ENCODE data around the gene MALRD1.

Gene MALRD1

GRCh38 chr10:19629567-19629966 is 581.0 kb downstream of the MALRD1 start:
- no peak overlapping the region for H3K9ac ChIP-seq (ENCODE audit: low read length)
- H3K56ac ChIP-seq (ENCODE audit: low read length): no peak overlapping the region
- no peak overlapping the region for H3K4me3 ChIP-seq (ENCODE audit: low read length)
- no peak overlapping the region for H4K5ac ChIP-seq (ENCODE audit: low read length)
- no peak overlapping the region for H2BK15ac ChIP-seq (replicated peaks; ENCODE audit: low read depth)
- no peaks in the 10 kb centered on the region for H3K36me3 ChIP-seq (ENCODE audit: control insufficient read depth, insufficient read depth, low read length)
- H3K18ac ChIP-seq (ENCODE audit: low read length): no peak overlapping the region
- H2AK5ac ChIP-seq (ENCODE audit: low read length): no peak overlapping the region
- no peaks in the 10 kb centered on the region for H3K4me1 ChIP-seq (ENCODE audit: control insufficient read depth, low read depth, low read length)
- H2BK5ac ChIP-seq (ENCODE audit: low read length): no peak overlapping the region
- no peak overlapping the region for H3K27ac ChIP-seq (ENCODE audit: low read depth, low read length)
- no CpG with 5 or more reads among the region's 6 CpGs for WGBS (ENCODE audit: extremely low coverage, insufficient coverage, low lambda C conversion rate)
- no peaks in the 10 kb centered on the region for H3K79me1 ChIP-seq (ENCODE audit: low read length)
- H3K4ac ChIP-seq (ENCODE audit: low read depth, low read length): no peak overlapping the region
- H3K79me2 ChIP-seq (ENCODE audit: control insufficient read depth, insufficient read depth, low read length): no peaks in the 10 kb centered on the region
- DNase-seq: peak; percentile 38
- H3K4me2 ChIP-seq (ENCODE audit: low read length): no peak overlapping the region
- no peak overlapping the region for H4K8ac ChIP-seq (ENCODE audit: low read depth, low read length)
- H2BK120ac ChIP-seq (ENCODE audit: low read depth, low read length): no peak overlapping the region
- no peaks in the 10 kb centered on the region for H3K27me3 ChIP-seq (ENCODE audit: insufficient read depth, low read length, poor library complexity)
- no peak overlapping the region for H3K23ac ChIP-seq (ENCODE audit: low read length)

GRCh38 chr10:19634163-19634562 is 585.6 kb downstream of the MALRD1 start:
- no peak overlapping the region for H3K4me3 ChIP-seq (ENCODE audit: low read length)
- no peak overlapping the region for H4K5ac ChIP-seq (ENCODE audit: low read length)
- no peak overlapping the region for H4K8ac ChIP-seq (ENCODE audit: low read depth, low read length)
- no peak overlapping the region for H2BK15ac ChIP-seq (replicated peaks; ENCODE audit: low read depth)
- no peak overlapping the region for H3K18ac ChIP-seq (ENCODE audit: low read length)
- no peak for DNase-seq
- H3K27ac ChIP-seq (ENCODE audit: low read depth, low read length): no peak overlapping the region
- no peaks in the 10 kb centered on the region for H3K36me3 ChIP-seq (ENCODE audit: control insufficient read depth, insufficient read depth, low read length)
- H3K4me2 ChIP-seq (ENCODE audit: low read length): no peak overlapping the region
- H3K79me2 ChIP-seq (ENCODE audit: control insufficient read depth, insufficient read depth, low read length): no peaks in the 10 kb centered on the region
- no peaks in the 10 kb centered on the region for H3K27me3 ChIP-seq (ENCODE audit: insufficient read depth, low read length, poor library complexity)
- H2BK5ac ChIP-seq (ENCODE audit: low read length): no peak overlapping the region
- H3K9ac ChIP-seq (ENCODE audit: low read length): no peak overlapping the region
- H2BK120ac ChIP-seq (ENCODE audit: low read depth, low read length): no peak overlapping the region
- H3K4me1 ChIP-seq (ENCODE audit: control insufficient read depth, low read depth, low read length): no peaks in the 10 kb centered on the region
- no peak overlapping the region for H2AK5ac ChIP-seq (ENCODE audit: low read length)
- no peaks in the 10 kb centered on the region for H3K79me1 ChIP-seq (ENCODE audit: low read length)
- no peak overlapping the region for H3K23ac ChIP-seq (ENCODE audit: low read length)
- no peak overlapping the region for H3K4ac ChIP-seq (ENCODE audit: low read depth, low read length)
- H3K56ac ChIP-seq (ENCODE audit: low read length): no peak overlapping the region
- no CpG with 5 or more reads among the region's 5 CpGs for WGBS (ENCODE audit: extremely low coverage, insufficient coverage, low lambda C conversion rate)

GRCh38 chr10:19638182-19638895 is 589.7 kb downstream of the MALRD1 start:
- Histone ChIP-seq H2BK120ac (ENCODE audit: low read depth, low read length) (no peak overlapping the region), H3K23ac (ENCODE audit: low read length) (no peak overlapping the region), H3K27me3 (ENCODE audit: insufficient read depth, low read length, poor library complexity) (no peaks in the 10 kb centered on the region), H3K4me1 (ENCODE audit: control insufficient read depth, low read depth, low read length) (no peaks in the 10 kb centered on the region), H3K4ac (ENCODE audit: low read depth, low read length) (no peak overlapping the region), H3K56ac (ENCODE audit: low read length) (no peak overlapping the region), H3K27ac (ENCODE audit: low read depth, low read length) (no peak overlapping the region), H4K8ac (ENCODE audit: low read depth, low read length) (no peak overlapping the region), H2BK15ac (replicated peaks; ENCODE audit: low read depth) (no peak overlapping the region), H3K9ac (ENCODE audit: low read length) (no peak overlapping the region), H3K36me3 (ENCODE audit: control insufficient read depth, insufficient read depth, low read length) (no peaks in the 10 kb centered on the region), H3K4me2 (ENCODE audit: low read length) (no peak overlapping the region), H2BK5ac (ENCODE audit: low read length) (no peak overlapping the region), H4K5ac (ENCODE audit: low read length) (no peak overlapping the region), H3K79me2 (ENCODE audit: control insufficient read depth, insufficient read depth, low read length) (no peaks in the 10 kb centered on the region), H2AK5ac (ENCODE audit: low read length) (no peak overlapping the region), H3K18ac (ENCODE audit: low read length) (no peak overlapping the region), H3K4me3 (ENCODE audit: low read length) (no peak overlapping the region), H3K79me1 (ENCODE audit: low read length) (no peaks in the 10 kb centered on the region)
- WGBS (ENCODE audit: extremely low coverage, insufficient coverage, low lambda C conversion rate): no CpG with 5 or more reads among the region's 1 CpG
- DNase-seq: no peak

- Histone ChIP-seq H3K4ac (ENCODE audit: low read depth, low read length) (no peak overlapping the region), H3K4me2 (ENCODE audit: low read length) (no peak overlapping the region), H3K9ac (ENCODE audit: low read length) (no peak overlapping the region), H3K18ac (ENCODE audit: low read length) (no peak overlapping the region), H4K5ac (ENCODE audit: low read length) (no peak overlapping the region), H3K23ac (ENCODE audit: low read length) (no peak overlapping the region), H3K4me1 (ENCODE audit: control insufficient read depth, low read depth, low read length) (no peaks in the 10 kb centered on the region), H3K27ac (ENCODE audit: low read depth, low read length) (no peak overlapping the region), H2BK120ac (ENCODE audit: low read depth, low read length) (no peak overlapping the region), H3K27me3 (ENCODE audit: insufficient read depth, low read length, poor library complexity) (no peaks in the 10 kb centered on the region), H3K36me3 (ENCODE audit: control insufficient read depth, insufficient read depth, low read length) (no peaks in the 10 kb centered on the region), H3K4me3 (ENCODE audit: low read length) (no peak overlapping the region), H2BK5ac (ENCODE audit: low read length) (no peak overlapping the region), H3K79me2 (ENCODE audit: control insufficient read depth, insufficient read depth, low read length) (no peaks in the 10 kb centered on the region), H3K79me1 (ENCODE audit: low read length) (no peaks in the 10 kb centered on the region), H2BK15ac (replicated peaks; ENCODE audit: low read depth) (no peak overlapping the region), H3K56ac (ENCODE audit: low read length) (no peak overlapping the region), H2AK5ac (ENCODE audit: low read length) (no peak overlapping the region), H4K8ac (ENCODE audit: low read depth, low read length) (no peak overlapping the region)
- DNase-seq: no peak
- no CpG with 5 or more reads among the region's 3 CpGs for WGBS (ENCODE audit: extremely low coverage, insufficient coverage, low lambda C conversion rate)
Measured at GRCh38 chr10:19638896-19639233, 590.3 kb downstream of the MALRD1 start.

- Histone ChIP-seq H3K36me3 (ENCODE audit: control insufficient read depth, insufficient read depth, low read length) (no peaks in the 10 kb centered on the region), H3K27me3 (ENCODE audit: insufficient read depth, low read length, poor library complexity) (no peaks in the 10 kb centered on the region), H3K4me2 (ENCODE audit: low read length) (no peak overlapping the region), H2BK5ac (ENCODE audit: low read length) (no peak overlapping the region), H4K8ac (ENCODE audit: low read depth, low read length) (no peak overlapping the region), H2AK5ac (ENCODE audit: low read length) (no peak overlapping the region), H3K4me1 (ENCODE audit: control insufficient read depth, low read depth, low read length) (no peaks in the 10 kb centered on the region), H2BK120ac (ENCODE audit: low read depth, low read length) (no peak overlapping the region), H3K4me3 (ENCODE audit: low read length) (no peak overlapping the region), H3K79me2 (ENCODE audit: control insufficient read depth, insufficient read depth, low read length) (no peaks in the 10 kb centered on the region), H2BK15ac (replicated peaks; ENCODE audit: low read depth) (no peak overlapping the region), H3K23ac (ENCODE audit: low read length) (no peak overlapping the region), H3K56ac (ENCODE audit: low read length) (no peak overlapping the region), H3K27ac (ENCODE audit: low read depth, low read length) (no peak overlapping the region), H3K4ac (ENCODE audit: low read depth, low read length) (no peak overlapping the region), H3K79me1 (ENCODE audit: low read length) (no peaks in the 10 kb centered on the region), H3K18ac (ENCODE audit: low read length) (no peak overlapping the region), H4K5ac (ENCODE audit: low read length) (no peak overlapping the region), H3K9ac (ENCODE audit: low read length) (no peak overlapping the region)
- no CpG with 5 or more reads among the region's 3 CpGs for WGBS (ENCODE audit: extremely low coverage, insufficient coverage, low lambda C conversion rate)
- no peak for DNase-seq
Measured at GRCh38 chr10:19640566-19641263, 592.1 kb downstream of the MALRD1 start.

All from mesendoderm (in vitro differentiated cells).